ENCODE results near the gene ZACN.
A peak's percentile ranks its signal among the peaks of the same experiment; 100 is the strongest.

ZACN gene

GRCh38 chr17:76102944-76103273 lies 23.9 kb downstream of the ZACN start:
- Histone ChIP-seq H3K36me3 (ENCODE audit: control insufficient read depth, low read depth, low read length) (peaks cover 25% of the 10 kb centered on the region), H3K4me3 (ENCODE audit: low read length) (peak overlapping the region; percentile 97), H3K9me3 (ENCODE audit: control insufficient read depth, low read depth, low read length) (no peaks in the 10 kb centered on the region), H3K9ac (ENCODE audit: low read length) (peak overlapping the region; percentile 77), H3K27me3 (ENCODE audit: control insufficient read depth, insufficient read depth, low read length) (no peaks in the 10 kb centered on the region), H3K27ac (ENCODE audit: low read length) (peak overlapping the region; percentile 42), H3K4me1 (ENCODE audit: control insufficient read depth, low read depth, low read length) (peaks cover 17% of the 10 kb centered on the region)

GRCh38 chr17:76103274-76104139 lies 24.5 kb downstream of the ZACN start, which contains the start of gene EXOC7:
Gene EXOC7 (minus strand): TSS chr17:76103787. CDS start chr17:76103692, 95 bp downstream.
- H3K36me3 ChIP-seq (ENCODE audit: control insufficient read depth, low read depth, low read length): peaks cover 24% of the 10 kb centered on the region
- H3K27ac ChIP-seq (ENCODE audit: low read length): peak within 1 kb of the TSS; percentile 83
- H3K4me3 ChIP-seq (ENCODE audit: low read length): peak within 1 kb of the TSS; percentile 97
- H3K4me1 ChIP-seq (ENCODE audit: control insufficient read depth, low read depth, low read length): peaks cover 17% of the 10 kb centered on the region
- H3K9me3 ChIP-seq (ENCODE audit: control insufficient read depth, low read depth, low read length): no peaks in the 10 kb centered on the region
- peak within 1 kb of the TSS; percentile 77 for H3K9ac ChIP-seq (ENCODE audit: low read length)
- no peaks in the 10 kb centered on the region for H3K27me3 ChIP-seq (ENCODE audit: control insufficient read depth, insufficient read depth, low read length)

GRCh38 chr17:76104140-76104895 lies 25.3 kb downstream of the ZACN start:
- H3K36me3 ChIP-seq (ENCODE audit: control insufficient read depth, low read depth, low read length): peaks cover 20% of the 10 kb centered on the region
- no peaks in the 10 kb centered on the region for H3K9me3 ChIP-seq (ENCODE audit: control insufficient read depth, low read depth, low read length)
- no peaks in the 10 kb centered on the region for H3K27me3 ChIP-seq (ENCODE audit: control insufficient read depth, insufficient read depth, low read length)
- peak overlapping the region; percentile 97 for H3K4me3 ChIP-seq (ENCODE audit: low read length)
- peaks cover 17% of the 10 kb centered on the region for H3K4me1 ChIP-seq (ENCODE audit: control insufficient read depth, low read depth, low read length)
- peak overlapping the region; percentile 83 for H3K27ac ChIP-seq (ENCODE audit: low read length)
- peak overlapping the region; percentile 77 for H3K9ac ChIP-seq (ENCODE audit: low read length)

- H3K27me3 ChIP-seq (ENCODE audit: control insufficient read depth, insufficient read depth, low read length): no peaks in the 10 kb centered on the region
- no peak overlapping the region for H3K4me3 ChIP-seq (ENCODE audit: low read length)
- H3K9ac ChIP-seq (ENCODE audit: low read length): no peak overlapping the region
- no peak overlapping the region for H3K27ac ChIP-seq (ENCODE audit: low read length)
- no peaks in the 10 kb centered on the region for H3K9me3 ChIP-seq (ENCODE audit: control insufficient read depth, low read depth, low read length)
- H3K36me3 ChIP-seq (ENCODE audit: control insufficient read depth, low read depth, low read length): peaks cover 16% of the 10 kb centered on the region
- H3K4me1 ChIP-seq (ENCODE audit: control insufficient read depth, low read depth, low read length): peaks cover 17% of the 10 kb centered on the region
Measured at GRCh38 chr17:76104896-76105231, 25.9 kb downstream of the ZACN start.

- Histone ChIP-seq H3K4me1 (ENCODE audit: control insufficient read depth, low read depth, low read length) (peaks cover 17% of the 10 kb centered on the region), H3K36me3 (ENCODE audit: control insufficient read depth, low read depth, low read length) (peaks cover 4% of the 10 kb centered on the region), H3K27me3 (ENCODE audit: control insufficient read depth, insufficient read depth, low read length) (no peaks in the 10 kb centered on the region), H3K27ac (ENCODE audit: low read length) (no peak overlapping the region), H3K9me3 (ENCODE audit: control insufficient read depth, low read depth, low read length) (no peaks in the 10 kb centered on the region), H3K4me3 (ENCODE audit: low read length) (no peak overlapping the region), H3K9ac (ENCODE audit: low read length) (no peak overlapping the region)
Measured at GRCh38 chr17:76106703-76107102, 27.7 kb downstream of the ZACN start.

- no peaks in the 10 kb centered on the region for H3K36me3 ChIP-seq (ENCODE audit: control insufficient read depth, low read depth, low read length)
- no peaks in the 10 kb centered on the region for H3K9me3 ChIP-seq (ENCODE audit: control insufficient read depth, low read depth, low read length)
- no peak overlapping the region for H3K27ac ChIP-seq (ENCODE audit: low read length)
- H3K4me3 ChIP-seq (ENCODE audit: low read length): no peak overlapping the region
- no peak overlapping the region for H3K9ac ChIP-seq (ENCODE audit: low read length)
- no peaks in the 10 kb centered on the region for H3K27me3 ChIP-seq (ENCODE audit: control insufficient read depth, insufficient read depth, low read length)
- H3K4me1 ChIP-seq (ENCODE audit: control insufficient read depth, low read depth, low read length): peaks cover 17% of the 10 kb centered on the region
Measured at GRCh38 chr17:76107509-76107908, 28.5 kb downstream of the ZACN start.

GRCh38 chr17:76111956-76112355 lies 33.0 kb downstream of the ZACN start:
- Histone ChIP-seq H3K36me3 (ENCODE audit: control insufficient read depth, low read depth, low read length) (no peaks in the 10 kb centered on the region), H3K9me3 (ENCODE audit: control insufficient read depth, low read depth, low read length) (no peaks in the 10 kb centered on the region), H3K27ac (ENCODE audit: low read length) (no peak overlapping the region), H3K4me3 (ENCODE audit: low read length) (no peak overlapping the region), H3K9ac (ENCODE audit: low read length) (no peak overlapping the region), H3K4me1 (ENCODE audit: control insufficient read depth, low read depth, low read length) (no peaks in the 10 kb centered on the region), H3K27me3 (ENCODE audit: control insufficient read depth, insufficient read depth, low read length) (no peaks in the 10 kb centered on the region)

- Histone ChIP-seq H3K27me3 (ENCODE audit: control insufficient read depth, insufficient read depth, low read length) (no peaks in the 10 kb centered on the region), H3K36me3 (ENCODE audit: control insufficient read depth, low read depth, low read length) (no peaks in the 10 kb centered on the region), H3K9ac (ENCODE audit: low read length) (no peak overlapping the region), H3K4me1 (ENCODE audit: control insufficient read depth, low read depth, low read length) (peaks cover 7% of the 10 kb centered on the region), H3K27ac (ENCODE audit: low read length) (no peak overlapping the region), H3K4me3 (ENCODE audit: low read length) (no peak overlapping the region), H3K9me3 (ENCODE audit: control insufficient read depth, low read depth, low read length) (no peaks in the 10 kb centered on the region)
Measured at GRCh38 chr17:76115138-76115754, 36.3 kb downstream of the ZACN start.

- no peak overlapping the region for H3K27ac ChIP-seq (ENCODE audit: low read length)
- H3K9me3 ChIP-seq (ENCODE audit: control insufficient read depth, low read depth, low read length): no peaks in the 10 kb centered on the region
- H3K4me3 ChIP-seq (ENCODE audit: low read length): no peak overlapping the region
- H3K4me1 ChIP-seq (ENCODE audit: control insufficient read depth, low read depth, low read length): peaks cover 18% of the 10 kb centered on the region
- H3K9ac ChIP-seq (ENCODE audit: low read length): no peak overlapping the region
- no peaks in the 10 kb centered on the region for H3K27me3 ChIP-seq (ENCODE audit: control insufficient read depth, insufficient read depth, low read length)
- H3K36me3 ChIP-seq (ENCODE audit: control insufficient read depth, low read depth, low read length): no peaks in the 10 kb centered on the region
Measured at GRCh38 chr17:76119409-76120371, 40.7 kb downstream of the ZACN start.

- no peak overlapping the region for H3K27ac ChIP-seq (ENCODE audit: low read length)
- H3K27me3 ChIP-seq (ENCODE audit: control insufficient read depth, insufficient read depth, low read length): no peaks in the 10 kb centered on the region
- no peak overlapping the region for H3K4me3 ChIP-seq (ENCODE audit: low read length)
- no peaks in the 10 kb centered on the region for H3K9me3 ChIP-seq (ENCODE audit: control insufficient read depth, low read depth, low read length)
- H3K9ac ChIP-seq (ENCODE audit: low read length): no peak overlapping the region
- no peaks in the 10 kb centered on the region for H3K36me3 ChIP-seq (ENCODE audit: control insufficient read depth, low read depth, low read length)
- peaks cover 18% of the 10 kb centered on the region for H3K4me1 ChIP-seq (ENCODE audit: control insufficient read depth, low read depth, low read length)
Measured at GRCh38 chr17:76120658-76121008, 41.7 kb downstream of the ZACN start.

GRCh38 chr17:76121932-76122430 lies 43.0 kb downstream of the ZACN start:
- Histone ChIP-seq H3K36me3 (ENCODE audit: control insufficient read depth, low read depth, low read length) (no peaks in the 10 kb centered on the region), H3K9me3 (ENCODE audit: control insufficient read depth, low read depth, low read length) (no peaks in the 10 kb centered on the region), H3K4me1 (ENCODE audit: control insufficient read depth, low read depth, low read length) (peaks cover 18% of the 10 kb centered on the region), H3K27ac (ENCODE audit: low read length) (no peak overlapping the region), H3K27me3 (ENCODE audit: control insufficient read depth, insufficient read depth, low read length) (no peaks in the 10 kb centered on the region), H3K9ac (ENCODE audit: low read length) (no peak overlapping the region), H3K4me3 (ENCODE audit: low read length) (peak overlapping the region; percentile 17)
